NCI-H1092 (cell line): ENCODE results near the gene BTBD18.

ENCODE experiments used
- DNase-seq: peaks from one replicate; lab custom pipeline; 2025; lab: John Stamatoyannopoulos, UW

BTBD18 gene, protein sequence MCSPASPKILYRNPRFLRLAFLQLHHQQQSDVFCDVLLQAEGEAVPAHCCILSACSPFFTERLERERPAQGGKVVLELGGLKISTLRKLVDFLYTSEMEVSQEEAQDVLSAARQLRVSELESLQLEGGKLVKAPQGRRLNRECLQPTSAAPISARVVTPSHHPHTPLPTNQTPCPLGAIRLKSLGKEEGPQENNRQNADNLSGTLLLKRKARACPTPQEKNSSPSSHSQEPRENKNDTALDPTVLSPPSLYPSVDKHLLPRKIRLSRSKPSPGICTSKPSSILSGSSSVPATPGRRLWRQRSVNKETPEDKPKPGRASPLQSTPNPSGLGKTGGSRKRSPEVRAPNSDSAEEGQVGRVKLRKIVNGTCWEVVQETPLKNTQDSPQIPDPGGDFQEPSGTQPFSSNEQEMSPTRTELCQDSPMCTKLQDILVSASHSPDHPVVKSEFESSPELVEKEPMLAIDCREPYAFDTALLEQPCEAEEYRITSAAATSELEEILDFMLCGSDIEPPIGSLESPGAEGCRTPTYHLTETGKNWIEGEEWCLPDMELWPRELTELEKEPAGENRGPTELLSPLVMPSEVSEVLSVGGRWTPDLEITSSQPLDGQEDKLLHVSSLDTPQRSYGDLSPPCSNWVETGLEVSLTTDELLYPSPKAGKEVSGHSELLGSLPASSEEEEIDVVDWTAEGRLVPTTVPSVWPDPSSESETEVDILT

DNA sequence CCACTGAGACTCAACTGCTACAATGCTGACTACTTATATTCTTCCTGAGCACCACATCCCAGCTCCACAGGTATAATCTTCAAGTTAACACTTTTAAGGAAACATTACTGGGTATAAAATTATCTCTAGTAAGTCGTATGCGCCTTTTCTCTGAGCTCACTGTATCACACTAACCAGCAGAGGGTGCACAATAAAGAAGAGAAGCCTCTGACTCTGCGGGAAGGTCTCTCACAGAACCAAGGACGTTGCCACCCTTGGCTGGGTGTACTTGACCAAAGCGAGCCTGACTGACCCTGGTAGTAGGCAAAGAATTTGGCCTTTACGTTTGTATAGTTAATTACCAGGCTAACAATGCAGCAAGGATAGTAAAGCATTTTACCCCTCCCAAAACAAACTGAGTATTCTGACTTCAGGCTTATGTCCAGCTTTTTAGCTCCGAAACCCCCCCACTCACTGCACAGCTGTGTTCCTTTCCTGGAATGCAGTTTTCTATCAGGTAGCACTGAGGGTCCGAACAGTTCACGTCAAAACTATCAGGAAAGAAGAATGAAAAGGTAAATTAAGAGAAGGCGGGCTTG lies at the start of gene BTBD18:
Gene BTBD18, minus strand, starts transcription at position 144 of the 578 bp plus-strand sequence. CDS start 631 bp downstream, outside the sequence.
- DNase-seq: no peak

DNA sequence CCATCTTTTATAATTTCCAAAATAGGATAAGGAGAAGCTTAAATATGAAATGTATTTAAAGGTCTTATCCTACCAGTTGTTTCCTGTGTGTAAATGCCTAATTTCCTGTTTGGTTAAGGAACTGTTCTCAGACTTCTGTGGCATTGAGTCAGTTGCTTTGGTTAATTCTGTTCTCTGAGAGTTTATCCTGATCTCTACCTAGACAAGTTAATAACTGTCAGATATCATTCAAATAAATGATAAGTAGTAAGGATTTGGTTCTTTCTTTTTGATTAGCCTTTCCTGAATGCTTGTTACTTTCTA lies 49.5 kb upstream of the BTBD18 start:
- no peak for DNase-seq

DNA sequence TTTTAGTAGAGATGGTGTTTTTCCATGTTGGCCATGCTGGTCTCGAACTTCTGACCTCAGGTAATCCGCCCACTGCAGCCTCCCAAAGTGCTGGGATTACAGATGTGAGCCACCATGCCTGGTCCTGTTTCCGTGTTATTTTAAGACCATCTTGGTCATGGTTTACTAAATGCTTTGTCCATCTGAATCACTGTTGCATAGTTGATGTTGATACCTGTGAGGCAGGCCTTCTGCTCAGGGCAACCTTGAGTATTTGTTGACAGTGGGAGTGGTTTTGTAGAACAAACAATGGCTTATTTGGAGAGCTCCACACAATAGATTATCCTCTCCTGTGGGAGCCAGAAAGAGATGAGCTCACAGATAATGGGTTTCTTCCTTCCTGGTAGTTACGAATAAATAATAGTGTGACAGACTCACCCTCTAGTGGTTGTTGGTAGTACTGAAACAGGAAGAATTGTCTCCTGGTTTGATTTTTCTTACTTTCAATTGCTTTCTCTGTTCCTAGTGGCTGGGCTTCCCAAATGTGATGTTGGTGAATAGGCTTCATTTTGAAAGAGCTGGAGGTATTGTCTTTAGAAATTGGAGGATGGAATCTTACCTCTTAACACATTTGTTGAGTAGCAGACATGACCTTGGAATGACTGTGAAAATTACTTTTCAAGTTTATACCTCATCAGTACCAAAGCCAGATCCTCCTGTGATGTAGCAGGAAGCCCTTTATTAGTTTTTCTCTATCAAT lies 49.0 kb upstream of the BTBD18 start:
- DNase-seq: peak; percentile 79

DNA sequence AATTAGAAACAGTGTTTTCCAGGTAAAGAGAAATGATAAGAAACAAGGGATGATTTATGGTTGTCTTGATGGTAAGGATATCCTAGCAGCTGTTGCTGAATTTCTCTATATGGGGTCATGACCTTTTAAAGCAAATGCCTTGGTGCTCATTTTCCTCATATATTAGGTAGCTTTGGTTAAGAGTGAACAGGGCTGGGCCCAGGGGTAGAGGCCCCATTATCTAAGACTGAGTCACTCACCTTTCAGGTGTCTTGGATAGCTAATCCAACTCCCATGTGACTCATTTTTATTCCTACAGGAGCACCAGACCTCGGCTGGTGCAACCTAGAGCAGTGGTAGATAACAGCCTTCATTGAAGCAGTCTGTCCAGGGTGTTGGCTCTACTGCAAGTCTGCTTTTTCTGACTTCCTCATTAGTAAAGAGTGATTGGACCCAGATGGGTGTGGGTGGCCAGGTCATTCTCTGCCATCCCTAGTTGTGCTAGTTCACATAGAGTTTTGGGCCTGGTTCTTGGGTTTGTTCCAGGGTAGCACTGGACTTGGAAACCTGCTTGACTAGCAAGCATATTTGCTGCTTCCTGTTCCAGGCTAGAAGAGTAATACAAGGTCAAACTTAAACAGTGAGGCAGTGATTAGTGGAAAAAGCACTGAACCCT lies 47.4 kb upstream of the BTBD18 start:
- DNase-seq: no peak

DNA sequence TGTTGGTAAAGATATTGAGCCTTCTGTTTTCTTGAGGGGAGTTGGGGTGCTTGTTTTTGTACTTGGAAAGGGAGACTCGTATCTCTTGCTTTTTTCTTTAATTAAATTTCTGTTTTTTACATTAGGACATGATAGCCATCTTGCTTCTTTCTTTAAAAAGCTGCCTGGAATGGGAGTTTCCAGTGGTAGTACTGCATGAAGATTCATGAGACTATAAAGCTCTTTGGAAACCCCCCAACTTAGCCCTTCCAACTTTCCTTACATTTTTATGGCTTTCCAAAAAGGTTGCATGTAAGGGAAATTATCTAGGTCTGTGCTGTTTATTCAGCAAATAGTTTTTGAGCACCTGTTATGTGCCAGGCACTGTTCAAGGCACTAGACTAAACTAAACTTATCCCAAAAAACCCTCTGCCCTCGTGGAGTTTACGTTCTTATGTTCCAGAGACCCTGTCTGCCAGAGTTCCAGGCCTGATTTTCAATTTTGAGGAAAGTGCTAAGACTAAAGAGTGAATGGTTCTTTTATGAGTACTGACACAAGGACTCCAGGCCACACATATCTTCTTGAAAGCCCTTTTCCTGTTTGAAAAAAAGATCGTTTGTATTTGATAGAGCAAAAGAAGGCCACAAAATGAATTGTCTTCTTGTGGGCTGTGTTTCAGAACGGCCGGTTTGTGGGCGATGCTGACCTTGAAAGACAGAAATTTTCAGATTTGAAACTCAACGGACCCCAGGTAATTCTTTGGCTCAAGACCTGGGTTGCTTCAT lies 41.9 kb upstream of the BTBD18 start:
- DNase-seq: no peak

DNA sequence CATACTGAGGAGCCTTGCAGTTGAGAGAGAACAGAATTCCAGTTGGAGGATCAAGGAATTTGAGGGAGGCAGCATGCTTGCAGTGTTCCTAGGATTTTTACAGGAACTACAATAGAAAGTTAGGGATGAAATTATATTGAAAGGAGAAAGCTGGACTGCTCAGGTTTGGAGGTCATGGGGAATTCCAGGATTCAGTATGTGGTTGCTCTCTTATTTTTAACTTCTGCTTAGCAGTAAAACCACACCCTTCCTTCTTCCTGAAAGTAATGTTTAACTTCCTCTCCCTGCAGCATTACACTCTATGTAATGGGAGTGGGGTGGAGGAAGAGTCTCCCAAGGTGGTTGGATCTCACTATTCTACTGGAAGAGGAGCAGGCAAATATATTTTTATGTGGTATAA lies 41.3 kb upstream of the BTBD18 start:
- no peak for DNase-seq

DNA sequence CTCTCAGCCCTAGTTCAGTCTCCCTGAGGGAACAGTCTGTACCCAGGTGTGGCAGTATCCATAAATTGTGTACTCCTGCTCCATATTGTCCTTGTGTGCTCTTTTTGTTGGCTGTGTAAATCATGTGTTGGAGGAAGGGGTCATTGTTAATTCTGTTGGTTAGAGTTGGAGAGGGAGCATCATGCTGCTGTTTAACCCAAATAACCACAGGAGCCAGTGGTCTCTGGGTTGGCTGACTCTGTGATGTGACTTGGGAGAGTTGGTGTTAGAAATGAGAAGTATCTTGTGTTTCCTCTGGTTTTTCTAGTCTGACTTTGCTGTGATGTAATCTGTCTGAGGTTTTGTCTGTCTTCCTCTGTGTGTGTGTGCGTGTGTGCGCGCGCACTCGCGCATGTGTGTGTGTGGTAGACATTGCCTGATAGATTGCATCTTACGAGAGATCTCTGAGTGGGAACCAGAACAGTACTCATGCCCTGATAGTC lies 40.5 kb upstream of the BTBD18 start:
- no peak for DNase-seq

DNA sequence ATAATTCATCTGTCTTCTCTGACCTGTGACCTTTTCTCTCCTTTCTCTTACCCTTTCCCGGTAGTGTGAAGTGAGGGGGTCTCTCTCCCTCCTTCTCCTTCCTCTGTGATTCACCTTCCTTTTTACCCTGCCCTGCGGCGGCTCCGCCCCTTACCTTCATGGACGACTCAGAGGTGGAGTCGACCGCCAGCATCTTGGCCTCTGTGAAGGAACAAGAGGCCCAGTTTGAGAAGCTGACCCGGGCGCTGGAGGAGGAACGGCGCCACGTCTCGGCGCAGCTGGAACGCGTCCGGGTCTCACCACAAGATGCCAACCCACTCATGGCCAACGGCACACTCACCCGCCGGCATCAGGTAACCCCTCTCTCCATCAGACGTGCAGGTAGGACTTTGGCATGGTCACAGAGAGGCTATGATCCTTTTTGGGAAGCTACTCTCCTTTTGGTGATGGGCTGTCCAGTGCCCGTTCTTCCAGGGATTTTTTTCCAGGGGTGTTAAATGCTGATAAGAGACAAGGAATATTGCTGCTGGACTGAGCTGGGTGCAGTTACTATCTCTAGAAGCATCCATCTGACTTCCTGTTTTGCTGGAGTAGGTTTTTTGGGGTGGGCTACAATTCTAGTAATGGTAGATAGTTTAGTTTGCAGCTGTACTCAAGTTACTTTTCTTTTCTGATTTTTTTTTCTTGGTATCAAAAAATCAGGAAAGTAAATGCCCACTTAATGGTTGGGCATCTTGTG lies 39.9 kb upstream of the BTBD18 start:
- no peak for DNase-seq

DNA sequence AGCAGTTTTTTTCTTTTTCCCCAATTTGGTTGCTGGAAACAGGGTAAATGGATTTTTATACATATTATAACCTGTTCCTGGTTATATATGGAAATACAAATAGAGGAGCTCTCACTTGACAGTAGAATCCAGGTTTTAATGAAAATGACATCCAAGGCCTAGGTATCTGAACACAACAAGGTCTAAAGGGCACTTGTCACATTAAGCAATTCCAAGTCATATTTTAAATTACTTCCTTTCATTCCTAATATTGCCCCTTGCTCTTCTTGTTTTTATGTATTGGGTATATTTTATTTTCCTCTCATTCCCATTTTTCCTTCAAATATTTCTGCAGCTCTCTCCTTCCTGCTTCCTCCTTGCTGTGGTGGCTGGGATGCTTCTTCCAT lies 37.1 kb upstream of the BTBD18 start:
- DNase-seq: no peak

DNA sequence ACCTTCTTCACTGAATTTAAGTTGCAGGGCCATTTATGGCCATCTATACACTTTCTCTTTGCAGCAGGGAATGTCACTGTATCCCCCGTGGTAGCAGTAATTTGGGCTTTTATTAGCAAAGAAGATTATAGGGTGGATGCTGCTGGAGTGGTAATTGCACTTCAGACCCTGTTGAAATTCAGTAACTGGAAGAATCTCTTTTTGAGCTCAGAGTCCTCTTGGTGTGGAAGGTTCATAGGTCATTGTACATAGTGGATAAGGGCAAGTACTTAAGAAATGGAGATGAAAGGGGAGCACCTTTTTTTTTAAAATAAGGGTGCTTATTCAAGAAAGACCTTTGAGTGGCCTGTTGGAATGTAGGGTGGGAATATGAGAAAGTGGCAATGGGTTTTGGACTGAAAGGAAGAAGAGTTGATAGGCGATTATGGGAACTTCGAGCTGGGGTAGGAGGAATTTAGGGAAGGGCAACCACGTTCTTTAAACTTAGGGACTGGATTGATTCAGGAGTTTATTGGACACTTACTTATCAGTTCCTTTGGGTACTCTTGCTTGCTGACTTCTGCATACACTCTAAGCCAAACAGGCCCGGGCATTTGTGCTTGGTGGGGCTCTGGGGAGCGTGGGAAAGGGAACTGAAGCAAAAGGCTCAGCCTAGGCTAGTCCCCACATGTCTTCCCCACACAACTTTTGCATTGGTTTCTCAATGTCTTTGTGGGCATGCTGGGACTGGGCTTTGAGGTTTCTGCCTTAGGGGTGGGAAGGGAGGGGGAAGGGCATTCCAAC lies 36.5 kb upstream of the BTBD18 start:
- DNase-seq: no peak

DNA sequence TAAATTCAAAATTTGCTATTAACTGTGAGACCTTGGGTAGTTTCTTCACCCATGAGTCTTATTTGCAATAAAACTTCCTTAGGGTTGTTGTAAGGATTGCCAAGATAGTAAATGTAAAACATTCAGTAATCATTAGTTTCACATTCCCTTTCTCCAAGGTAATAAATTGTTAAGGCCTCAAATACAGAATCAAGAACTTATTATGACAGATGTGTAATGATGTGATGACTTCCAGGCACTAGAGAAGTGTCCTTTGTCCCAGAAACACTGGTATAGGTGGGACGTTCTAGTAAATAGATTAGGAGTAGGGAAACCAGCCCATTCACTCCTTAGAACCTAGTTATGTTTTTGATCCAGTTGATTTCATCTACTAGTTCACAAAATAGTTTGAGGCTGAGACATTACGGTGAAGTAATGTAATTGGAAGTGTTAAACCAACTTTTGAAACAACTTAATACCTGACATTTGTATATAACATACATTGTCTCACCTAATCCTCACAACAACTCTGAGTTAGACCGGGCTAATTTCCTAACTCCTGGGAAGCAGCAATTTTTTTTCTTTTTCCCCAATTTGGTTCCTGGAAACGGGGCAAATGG lies 35.5 kb upstream of the BTBD18 start:
- no peak for DNase-seq

DNA sequence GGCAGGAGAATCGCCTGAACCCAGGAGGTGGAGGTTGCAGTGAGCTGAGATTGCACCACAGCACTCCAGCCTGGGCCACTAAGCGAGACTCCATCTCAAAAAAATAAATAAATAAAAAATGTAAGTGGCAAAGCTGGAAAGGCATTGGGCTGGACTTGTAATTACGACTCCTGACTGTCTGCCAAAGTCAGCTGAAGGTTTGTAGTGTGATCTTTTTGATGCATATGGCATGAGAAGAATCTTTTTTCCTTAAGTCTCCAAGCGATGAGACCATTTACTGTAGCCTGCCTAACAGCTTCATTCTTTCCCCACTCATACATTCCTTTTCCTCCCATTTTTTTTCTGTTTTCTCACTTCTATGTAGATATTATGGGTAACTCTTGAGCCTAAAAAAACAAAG lies 34.8 kb upstream of the BTBD18 start:
- no peak for DNase-seq

DNA sequence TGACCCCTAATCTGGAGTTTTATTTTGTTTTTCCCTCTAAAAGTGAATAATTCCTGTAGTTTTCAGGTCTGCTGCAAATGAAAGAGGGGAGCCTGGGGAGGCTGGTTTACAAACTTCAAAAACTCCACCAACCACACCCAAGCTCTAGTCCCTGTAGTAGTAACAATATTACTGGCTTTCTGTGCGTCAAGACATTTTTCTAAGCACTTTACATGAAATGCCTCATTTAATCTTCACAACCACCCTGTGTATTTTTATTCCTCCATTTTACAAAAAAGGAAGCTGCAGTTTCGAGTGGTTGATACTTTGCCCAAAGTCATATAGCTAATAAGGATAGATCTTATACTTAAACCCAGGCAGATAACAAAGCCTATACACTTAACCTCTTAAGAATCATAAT lies 33.5 kb upstream of the BTBD18 start:
- DNase-seq: no peak

DNA sequence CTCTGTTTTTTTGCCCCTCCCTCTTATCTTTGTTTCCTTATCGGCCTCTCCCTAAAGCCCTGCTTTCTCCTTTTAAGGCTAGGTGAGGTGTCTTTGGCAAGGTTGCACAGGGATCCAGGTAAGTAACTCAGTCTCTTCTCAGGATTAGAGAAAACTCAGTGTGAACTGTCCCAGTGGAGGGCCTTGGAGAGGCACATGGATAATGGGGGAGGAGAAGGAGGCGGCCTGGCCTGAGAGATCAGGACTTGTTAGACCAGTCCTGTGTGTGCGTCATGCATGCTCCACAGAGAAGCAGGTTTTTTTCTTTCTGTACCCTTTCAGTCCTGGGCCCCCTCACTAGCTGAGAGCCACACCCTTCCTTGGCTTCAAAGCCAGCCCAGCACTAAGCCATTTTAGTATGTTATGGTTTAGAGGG lies 29.9 kb upstream of the BTBD18 start:
- DNase-seq: no peak

DNA sequence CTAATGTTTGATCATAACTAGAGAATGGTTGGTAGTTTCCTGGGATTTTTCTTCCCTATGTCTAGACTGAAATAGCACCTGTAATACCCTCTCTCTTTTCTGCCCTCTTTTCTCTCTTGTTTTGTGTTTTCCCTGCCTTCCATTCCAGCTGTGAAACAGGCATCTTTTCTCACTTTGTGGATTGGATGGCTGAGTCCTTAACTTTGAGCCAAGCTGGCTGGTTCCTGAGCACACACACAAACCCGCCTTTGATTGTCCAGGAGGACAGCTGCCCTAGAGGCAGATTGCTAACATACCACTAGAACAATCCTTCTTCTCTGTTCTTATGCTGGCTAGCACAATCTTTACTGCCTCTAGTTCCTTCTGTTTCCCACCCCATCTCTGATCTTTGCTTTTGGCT lies 27.7 kb upstream of the BTBD18 start:
- DNase-seq: no peak

DNA sequence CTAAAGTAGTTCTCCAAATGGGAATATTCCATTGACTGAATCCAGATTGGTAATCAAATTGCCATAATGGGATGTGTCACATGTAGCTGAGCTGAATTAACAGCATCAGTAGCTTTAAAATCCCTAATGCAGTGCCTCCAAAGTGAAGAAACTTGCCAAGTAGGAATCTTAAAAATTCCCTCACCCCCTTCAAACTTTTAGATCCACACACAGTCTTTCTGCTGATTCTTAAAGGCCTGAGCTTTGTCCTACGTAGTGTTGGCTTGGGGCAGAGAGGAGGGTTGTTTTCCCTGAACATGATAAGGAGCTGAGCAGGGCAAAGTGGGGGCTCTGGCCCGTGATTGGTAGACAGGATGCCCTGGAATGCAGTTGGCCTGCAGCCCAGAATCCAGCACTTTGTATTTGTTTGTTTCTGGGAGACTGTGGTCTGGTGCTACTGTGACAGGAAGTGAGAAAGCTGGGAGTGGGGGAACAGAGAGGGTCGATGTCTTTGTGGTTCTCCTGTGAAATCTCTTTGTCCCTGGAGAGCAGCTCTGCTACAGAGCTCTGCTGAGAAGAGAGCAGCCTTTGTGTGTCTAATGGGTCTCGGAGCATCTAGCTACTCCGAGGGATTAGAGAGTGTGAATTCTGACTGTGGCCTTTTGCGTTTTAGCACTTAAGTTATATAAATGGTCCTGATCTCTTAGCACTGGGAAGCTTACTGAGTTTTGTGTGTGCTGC lies 26.9 kb upstream of the BTBD18 start:
- DNase-seq: no peak

DNA sequence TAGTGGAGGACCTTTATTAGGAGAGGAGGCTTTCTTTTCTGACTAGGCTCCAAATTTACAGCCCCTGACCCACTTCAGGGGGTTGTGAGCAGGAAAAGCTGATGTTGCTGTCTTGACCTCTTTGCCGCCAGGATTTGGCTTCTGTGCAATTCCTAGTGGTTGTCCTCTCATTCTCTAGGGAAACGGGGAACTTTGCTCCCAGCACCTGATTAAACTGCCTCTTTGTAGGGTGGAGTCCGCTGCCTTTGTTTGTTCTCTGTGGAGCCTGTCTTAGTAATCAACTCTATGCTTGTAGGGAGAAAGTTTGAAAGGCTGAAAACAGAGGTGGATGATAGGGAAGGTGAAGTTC lies 26.3 kb upstream of the BTBD18 start:
- no peak for DNase-seq

DNA sequence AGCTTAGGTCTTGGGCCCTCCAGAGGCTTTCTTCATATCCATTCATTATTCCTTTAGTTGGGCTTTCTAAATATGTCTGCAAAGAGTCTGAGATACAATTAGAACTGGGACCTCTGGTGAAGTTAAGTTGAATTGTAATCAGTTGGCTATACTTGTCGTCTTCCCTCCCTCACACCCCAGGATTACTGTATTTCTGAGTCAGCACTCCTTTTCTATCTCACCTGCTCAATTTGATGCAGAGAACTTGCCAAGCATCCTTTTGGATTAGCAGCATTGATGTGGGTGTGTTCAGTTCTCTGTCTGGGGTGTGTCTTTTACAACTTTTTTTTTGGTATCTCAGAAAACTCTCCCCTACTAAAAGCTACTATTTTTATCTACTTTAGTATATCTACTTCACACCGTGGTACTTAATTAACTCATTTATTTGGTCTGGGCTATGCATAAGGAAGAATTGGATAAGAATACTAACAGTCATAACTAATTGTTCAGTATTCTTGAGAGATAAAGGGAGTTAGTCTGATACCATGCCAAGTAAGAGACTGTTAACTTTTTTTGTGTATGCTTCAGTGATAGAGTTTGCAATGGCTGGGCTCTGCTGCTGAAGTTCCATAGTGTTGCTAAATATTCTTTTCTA lies 25.1 kb upstream of the BTBD18 start:
- no peak for DNase-seq
